ENCODE measurements around the gene EPHA1. TPM values are rescaled to one million over a fixed set of nuclear protein-coding genes. Genes with fewer than 3 reads are reported as not detected.
"Not testable (repeated sequence)": the region's sequence is repeated elsewhere in the genome, so short reads cannot be mapped to it uniquely, and the experiment has no call there.

The EPHA1 gene
- total RNA-seq, 1 donor: not detected

DNA sequence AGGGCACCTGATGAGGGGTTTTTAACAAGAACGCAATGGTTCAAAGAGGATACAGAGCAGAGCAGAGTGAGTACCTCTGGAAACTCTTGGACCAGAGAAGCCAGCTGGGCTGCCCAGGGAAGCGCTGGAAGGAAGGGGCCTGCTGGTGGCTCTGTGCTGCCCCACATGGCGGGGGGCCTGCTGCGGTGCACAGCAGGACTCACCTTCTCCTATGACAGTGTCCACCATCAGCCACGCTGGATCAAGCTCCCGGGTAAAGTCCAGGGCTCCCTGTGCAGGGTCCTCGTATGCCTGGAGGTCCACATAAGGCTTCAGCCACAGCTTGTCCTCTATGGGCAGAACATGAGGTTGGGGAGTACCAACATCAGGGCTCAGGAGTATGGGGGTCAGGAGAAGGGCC is 12.5 kb downstream of the EPHA1 start:
- TF ChIP-seq, protein P1, sequence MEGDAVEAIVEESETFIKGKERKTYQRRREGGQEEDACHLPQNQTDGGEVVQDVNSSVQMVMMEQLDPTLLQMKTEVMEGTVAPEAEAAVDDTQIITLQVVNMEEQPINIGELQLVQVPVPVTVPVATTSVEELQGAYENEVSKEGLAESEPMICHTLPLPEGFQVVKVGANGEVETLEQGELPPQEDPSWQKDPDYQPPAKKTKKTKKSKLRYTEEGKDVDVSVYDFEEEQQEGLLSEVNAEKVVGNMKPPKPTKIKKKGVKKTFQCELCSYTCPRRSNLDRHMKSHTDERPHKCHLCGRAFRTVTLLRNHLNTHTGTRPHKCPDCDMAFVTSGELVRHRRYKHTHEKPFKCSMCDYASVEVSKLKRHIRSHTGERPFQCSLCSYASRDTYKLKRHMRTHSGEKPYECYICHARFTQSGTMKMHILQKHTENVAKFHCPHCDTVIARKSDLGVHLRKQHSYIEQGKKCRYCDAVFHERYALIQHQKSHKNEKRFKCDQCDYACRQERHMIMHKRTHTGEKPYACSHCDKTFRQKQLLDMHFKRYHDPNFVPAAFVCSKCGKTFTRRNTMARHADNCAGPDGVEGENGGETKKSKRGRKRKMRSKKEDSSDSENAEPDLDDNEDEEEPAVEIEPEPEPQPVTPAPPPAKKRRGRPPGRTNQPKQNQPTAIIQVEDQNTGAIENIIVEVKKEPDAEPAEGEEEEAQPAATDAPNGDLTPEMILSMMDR (IDR thresholded peaks at IDR 0.05; ENCODE audit: insufficient read depth, low read depth, low read length): no peak
- DNase-seq (ENCODE audit: low read depth): no peak
- H3K4me3 ChIP-seq (ENCODE audit: low read depth, low read length): no peak overlapping the region

GRCh38 chr7:143395187-143396149 is 13.2 kb downstream of the EPHA1 start:
- no peak overlapping the region for H3K4me3 ChIP-seq (ENCODE audit: low read depth, low read length)
- DNase-seq (ENCODE audit: low read depth): no peak
- TF ChIP-seq, protein P1 (IDR thresholded peaks at IDR 0.05; ENCODE audit: insufficient read depth, low read depth, low read length): peak; percentile 26

- TF ChIP-seq, protein P1 (IDR thresholded peaks at IDR 0.05; ENCODE audit: insufficient read depth, low read depth, low read length): no peak
- H3K4me3 ChIP-seq (ENCODE audit: low read depth, low read length): no peak overlapping the region
- no peak for DNase-seq (ENCODE audit: low read depth)
Observed at GRCh38 chr7:143394777-143395176, 13.9 kb downstream of the EPHA1 start.

GRCh38 chr7:143394068-143394467 is 14.6 kb downstream of the EPHA1 start:
- TF ChIP-seq, protein P1 (IDR thresholded peaks at IDR 0.05; ENCODE audit: insufficient read depth, low read depth, low read length): no peak
- no peak overlapping the region for H3K4me3 ChIP-seq (ENCODE audit: low read depth, low read length)
- no peak for DNase-seq (ENCODE audit: low read depth)

DNA sequence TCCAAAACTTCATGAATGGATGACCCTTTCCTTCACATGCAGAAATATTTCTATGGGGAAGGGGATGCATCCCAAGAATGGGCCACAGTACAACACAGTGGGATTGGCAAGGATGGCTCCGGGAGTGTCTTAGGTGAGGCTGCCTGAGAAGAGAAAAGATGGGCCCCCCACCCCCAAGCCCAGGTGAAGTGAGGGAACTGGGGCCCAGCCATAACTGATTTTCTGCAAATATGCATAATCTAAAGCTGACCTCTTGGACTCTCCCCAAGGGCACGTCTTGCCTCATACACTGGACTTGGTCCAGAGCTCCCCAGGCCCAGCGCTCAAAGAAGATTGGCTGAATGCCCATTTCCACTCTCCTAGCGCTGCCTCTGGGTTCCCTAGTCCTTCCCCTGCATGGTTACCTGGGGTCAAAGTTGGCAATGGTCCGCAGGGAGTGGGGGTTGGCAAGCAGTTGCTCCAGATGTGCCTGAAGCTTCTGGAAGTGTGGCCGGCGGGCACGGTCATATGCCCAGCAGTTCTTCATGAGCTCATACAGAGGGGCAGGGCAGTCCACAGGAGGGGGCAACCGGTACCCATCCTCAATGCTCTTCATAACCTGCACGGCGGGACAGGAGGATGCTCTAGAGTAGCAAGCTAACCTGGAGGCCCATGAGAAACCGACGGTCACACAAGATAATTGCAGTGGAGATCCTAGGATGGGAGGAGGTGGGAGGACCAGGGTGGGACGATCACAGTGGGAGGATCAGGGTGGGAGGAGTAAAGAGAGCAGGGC is 15.2 kb downstream of the EPHA1 start:
- DNase-seq (ENCODE audit: low read depth): peak; percentile 54

DNA sequence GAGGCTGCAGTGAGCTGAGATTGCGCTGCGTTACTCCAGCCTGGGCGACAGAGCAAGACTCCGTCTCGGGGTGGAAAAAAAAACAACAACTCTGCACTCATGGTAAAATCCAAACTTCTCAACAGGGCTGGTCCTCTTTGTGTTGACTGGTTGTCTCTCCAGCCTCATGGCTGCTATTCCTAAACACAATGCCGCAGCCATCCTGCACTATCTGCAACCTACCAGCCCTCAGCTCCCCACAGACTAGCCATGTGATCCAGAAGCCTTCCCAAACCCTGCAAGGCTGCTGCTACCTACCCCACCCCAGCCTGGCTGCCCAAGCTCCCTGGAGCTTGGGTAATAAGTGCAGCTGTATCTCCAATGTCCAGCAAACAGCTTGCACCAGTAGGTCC is 15.8 kb downstream of the EPHA1 start:
- TF ChIP-seq, protein P1 (IDR thresholded peaks at IDR 0.05; ENCODE audit: insufficient read depth, low read depth, low read length): no peak
- no peak for DNase-seq (ENCODE audit: low read depth)

More for the DNA sequence above, 15.2 kb downstream of the EPHA1 start:
- no peak overlapping the region for H3K4me3 ChIP-seq (ENCODE audit: low read depth, low read length)
- TF ChIP-seq, protein P1 (IDR thresholded peaks at IDR 0.05; ENCODE audit: insufficient read depth, low read depth, low read length): no peak

DNA sequence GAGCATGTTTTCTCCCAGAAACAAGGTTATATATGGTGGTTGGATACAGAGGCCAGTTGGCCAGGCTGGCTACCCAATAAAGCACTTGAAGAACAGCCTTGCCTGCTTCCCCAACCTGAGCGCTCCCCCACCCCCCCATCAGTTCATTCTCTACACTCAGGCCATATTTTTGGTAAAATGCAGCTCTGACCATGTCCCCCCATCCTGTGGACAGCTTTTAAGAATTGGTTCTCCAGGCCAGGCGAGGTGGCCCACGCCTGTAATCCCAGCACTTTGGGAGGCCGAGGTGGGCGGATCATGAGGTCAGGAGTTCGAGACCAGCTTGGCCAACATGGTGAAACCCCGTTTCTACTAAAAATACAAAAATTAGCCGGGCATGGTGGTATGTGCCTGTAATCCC is 16.2 kb downstream of the EPHA1 start:
- DNase-seq (ENCODE audit: low read depth); H3K4me3 ChIP-seq (ENCODE audit: low read depth, low read length): not testable (repeated sequence)

More for the DNA sequence above, 15.8 kb downstream of the EPHA1 start:
- no peak overlapping the region for H3K4me3 ChIP-seq (ENCODE audit: low read depth, low read length)
